Activated CD8-positive, alpha-beta memory T cell treated with anti-CD3 and anti-CD28 coated beads, Interleukin-2, amount 50 U/mL, for 1 hour (primary cell): Measurements from ENCODE around the gene MATCAP1.

Experiments used
- DNase-seq: peaks from one replicate; pipeline ENCODE4 v3.0.0-alpha.2; 2020; ENCODE audit errors: extremely low read depth

Gene MATCAP1

GRCh38 chr16:67173808-67174705, 9.7 kb downstream of the MATCAP1 start:
- no peak for DNase-seq

GRCh38 chr16:67173323-67173722, 10.4 kb downstream of the MATCAP1 start:
- DNase-seq, result no peak

GRCh38 chr16:67170949-67171649, 12.7 kb downstream of the MATCAP1 start:
- no peak for DNase-seq

GRCh38 chr16:67170168-67170948, 13.4 kb downstream of the MATCAP1 start, which contains the start of gene NOL3:
TSS of gene NOL3 (plus strand) at chr16:67170538.
- DNase-seq, result no peak

GRCh38 chr16:67169642-67170167, 14.1 kb downstream of the MATCAP1 start:
- DNase-seq, result no peak

- no peak for DNase-seq
Observed at GRCh38 chr16:67169011-67169451, 14.7 kb downstream of the MATCAP1 start.

- DNase-seq, result no peak
Observed at GRCh38 chr16:67167588-67167987, 16.2 kb downstream of the MATCAP1 start.

- DNase-seq, result no peak
Observed at GRCh38 chr16:67166598-67167168, 17.1 kb downstream of the MATCAP1 start.

- no peak for DNase-seq
Observed at GRCh38 chr16:67166110-67166547, 17.6 kb downstream of the MATCAP1 start.

GRCh38 chr16:67165121-67166078, 18.4 kb downstream of the MATCAP1 start:
- no peak for DNase-seq

GRCh38 chr16:67164599-67165061, 19.1 kb downstream of the MATCAP1 start, which contains the start of gene HSF4:
TSS of gene HSF4 (plus strand) at chr16:67164745. CDS start at chr16:67164812, 67 bp downstream.
- DNase-seq, result no peak

GRCh38 chr16:67163999-67164558, 19.7 kb downstream of the MATCAP1 start:
- DNase-seq, result no peak

- no peak for DNase-seq
Observed at GRCh38 chr16:67163164-67163998, 20.4 kb downstream of the MATCAP1 start.

GRCh38 chr16:67162506-67163163, 21.1 kb downstream of the MATCAP1 start:
- no peak for DNase-seq

- DNase-seq, result no peak
Observed at GRCh38 chr16:67161595-67162058, 22.1 kb downstream of the MATCAP1 start.

GRCh38 chr16:67158637-67159600, 24.8 kb downstream of the MATCAP1 start:
- no peak for DNase-seq
